ENCODE measurements around the gene LGALS7. TPM values are rescaled to one million over a fixed set of nuclear protein-coding genes. Genes with fewer than 3 reads are reported as not detected.

The LGALS7 gene
- polyA plus RNA-seq, 1 of the 3 experiments (the other 2 are of a cell fraction) = not detected

- TF ChIP-seq ELF1 (IDR thresholded peaks at IDR 0.05) (no peak), FOSL2 (IDR thresholded peaks at IDR 0.05; ENCODE audit: borderline replicate concordance, low read depth) (no peak), EZH2phosphoT487 (IDR thresholded peaks at IDR 0.05; ENCODE audit: borderline replicate concordance, low read depth) (no peak), GABPA (IDR thresholded peaks at IDR 0.05; ENCODE audit: low read depth) (no peak), RAD21 (IDR thresholded peaks at IDR 0.05; ENCODE audit: low read length) (no peak), RFX5 (IDR thresholded peaks at IDR 0.05; ENCODE audit: low read length) (no peak), TAF1 (IDR thresholded peaks at IDR 0.05; ENCODE audit: borderline replicate concordance, low read depth, low read length) (no peak), SIN3A (IDR thresholded peaks at IDR 0.05; ENCODE audit: borderline replicate concordance, low read depth, low read length) (no peak)
Measured at GRCh38 chr19:38812841-38813320, 39.6 kb upstream of the LGALS7 start, which contains the start of gene LGALS4 (continued).

- CTCF ChIA-PET = no interaction called here
- peak; percentile 23 for DNase-seq
- POLR2A ChIA-PET = no interaction called here
- no peak overlapping the region for H3K4me3 ChIP-seq (ENCODE audit: low read depth in 2 of 2, low read length in 1 of 2)
- H3K36me3 ChIP-seq (replicated peaks in 1 of 2; ENCODE audit: control insufficient read depth in 1 of 2, insufficient read depth in 2 of 2, low read length in 1 of 2) = peaks cover 0 to 7% of the 10 kb centered on the region in 2 experiments
- no peaks in the 10 kb centered on the region for H4K20me1 ChIP-seq (ENCODE audit: insufficient read depth)
- H3K79me2 ChIP-seq (ENCODE audit: insufficient read depth) = no peaks in the 10 kb centered on the region
- H3K27ac ChIP-seq (ENCODE audit: low read depth in 2 of 2, low read length in 1 of 2) = no peak overlapping the region
- TF ChIP-seq POLR2AphosphoS5 (IDR thresholded peaks at IDR 0.05; ENCODE audit: low read depth, low read length) (no peak), REST (IDR thresholded peaks at IDR 0.05; ENCODE audit: low read depth, low read length) (no peak), NRF1 (IDR thresholded peaks at IDR 0.05; ENCODE audit: low read depth, low read length) (no peak), FOSL2 (IDR thresholded peaks at IDR 0.05; ENCODE audit: borderline replicate concordance, low read depth) (no peak), RCOR1 (IDR thresholded peaks at IDR 0.05; ENCODE audit: low read length) (no peak), IRF3 (IDR thresholded peaks at IDR 0.05; ENCODE audit: low read depth, low read length) (no peak), ZBTB33 (IDR thresholded peaks at IDR 0.05; ENCODE audit: borderline replicate concordance, low read depth) (no peak), NFIC (IDR thresholded peaks at IDR 0.05; ENCODE audit: borderline replicate concordance) (no peak), RFX5 (IDR thresholded peaks at IDR 0.05; ENCODE audit: low read length) (no peak), TAF1 (IDR thresholded peaks at IDR 0.05; ENCODE audit: borderline replicate concordance, low read depth, low read length) (no peak), MAX (IDR thresholded peaks at IDR 0.05; ENCODE audit: low read depth) (no peak), CTCF (IDR thresholded peaks at IDR 0.05) (no peak), PBX3 (IDR thresholded peaks at IDR 0.05) (no peak)
- no peak overlapping the region for H2AFZ ChIP-seq (ENCODE audit: low read depth)
- 89% methylated on average over 16 of the region's 18 CpGs for WGBS (ENCODE audit: low lambda C conversion rate)
- no peaks in the 10 kb centered on the region for H3F3A ChIP-seq (replicated peaks; ENCODE audit: insufficient read depth)
- no peak overlapping the region for H3K4me2 ChIP-seq
- no peak overlapping the region for H3K9ac ChIP-seq
- no peaks in the 10 kb centered on the region for H3K9me3 ChIP-seq
- no peaks in the 10 kb centered on the region for H3K4me1 ChIP-seq (ENCODE audit: control insufficient read depth in 1 of 2, insufficient read depth in 2 of 2, low read depth in 1 of 2, low read length in 1 of 2)
- no peaks in the 10 kb centered on the region for H3K27me3 ChIP-seq (ENCODE audit: insufficient read depth)
- H3K9me2 ChIP-seq = no peaks in the 10 kb centered on the region
Measured at GRCh38 chr19:38812009-38812840, 38.9 kb upstream of the LGALS7 start.

Measured in SK-N-SH (cell line).